WI38 (cell line): Measurements from ENCODE around the gene SUSD2.
"Not testable (repeated sequence)": the region's sequence is repeated elsewhere in the genome, so short reads cannot be mapped to it uniquely, and the experiment has no call there.

Experiments used
- H3K4me3 ChIP-seq: 2 replicates; pipeline ENCODE4 v1.5.1; 2011; ENCODE audit warnings: low read depth, mild to moderate bottlenecking, control low read depth, low read length
- TF ChIP-seq, protein P1 (sequence below): IDR thresholded peaks from 2 replicates; pipeline ENCODE4 v1.5.1; 2012; ENCODE audit warnings: low read depth, mild to moderate bottlenecking, control low read depth, low read length

The SUSD2 gene

DNA sequence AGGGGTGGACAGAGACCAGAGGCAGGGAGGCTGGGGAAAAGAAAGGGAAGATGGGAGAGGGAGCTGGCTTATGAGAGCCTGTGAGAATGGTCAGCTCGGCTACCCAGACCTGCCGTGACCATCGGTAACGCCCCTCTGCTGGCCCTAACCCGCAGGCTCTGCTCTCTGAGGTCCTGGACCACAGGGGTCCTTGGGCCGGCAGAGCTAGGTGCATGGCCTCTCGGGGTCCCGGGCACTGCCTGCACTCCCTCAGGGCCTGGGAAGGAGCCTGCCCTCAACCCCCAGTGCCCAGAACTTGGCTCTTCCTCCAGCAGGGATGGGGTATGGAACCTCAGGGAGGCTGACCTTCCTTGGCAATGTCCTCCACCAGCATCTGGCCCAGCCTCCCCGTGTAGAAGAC, 50.4 kb downstream of the SUSD2 start:
- no peak overlapping the region for H3K4me3 ChIP-seq
- TF ChIP-seq, protein P1, sequence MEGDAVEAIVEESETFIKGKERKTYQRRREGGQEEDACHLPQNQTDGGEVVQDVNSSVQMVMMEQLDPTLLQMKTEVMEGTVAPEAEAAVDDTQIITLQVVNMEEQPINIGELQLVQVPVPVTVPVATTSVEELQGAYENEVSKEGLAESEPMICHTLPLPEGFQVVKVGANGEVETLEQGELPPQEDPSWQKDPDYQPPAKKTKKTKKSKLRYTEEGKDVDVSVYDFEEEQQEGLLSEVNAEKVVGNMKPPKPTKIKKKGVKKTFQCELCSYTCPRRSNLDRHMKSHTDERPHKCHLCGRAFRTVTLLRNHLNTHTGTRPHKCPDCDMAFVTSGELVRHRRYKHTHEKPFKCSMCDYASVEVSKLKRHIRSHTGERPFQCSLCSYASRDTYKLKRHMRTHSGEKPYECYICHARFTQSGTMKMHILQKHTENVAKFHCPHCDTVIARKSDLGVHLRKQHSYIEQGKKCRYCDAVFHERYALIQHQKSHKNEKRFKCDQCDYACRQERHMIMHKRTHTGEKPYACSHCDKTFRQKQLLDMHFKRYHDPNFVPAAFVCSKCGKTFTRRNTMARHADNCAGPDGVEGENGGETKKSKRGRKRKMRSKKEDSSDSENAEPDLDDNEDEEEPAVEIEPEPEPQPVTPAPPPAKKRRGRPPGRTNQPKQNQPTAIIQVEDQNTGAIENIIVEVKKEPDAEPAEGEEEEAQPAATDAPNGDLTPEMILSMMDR, result no peak

DNA sequence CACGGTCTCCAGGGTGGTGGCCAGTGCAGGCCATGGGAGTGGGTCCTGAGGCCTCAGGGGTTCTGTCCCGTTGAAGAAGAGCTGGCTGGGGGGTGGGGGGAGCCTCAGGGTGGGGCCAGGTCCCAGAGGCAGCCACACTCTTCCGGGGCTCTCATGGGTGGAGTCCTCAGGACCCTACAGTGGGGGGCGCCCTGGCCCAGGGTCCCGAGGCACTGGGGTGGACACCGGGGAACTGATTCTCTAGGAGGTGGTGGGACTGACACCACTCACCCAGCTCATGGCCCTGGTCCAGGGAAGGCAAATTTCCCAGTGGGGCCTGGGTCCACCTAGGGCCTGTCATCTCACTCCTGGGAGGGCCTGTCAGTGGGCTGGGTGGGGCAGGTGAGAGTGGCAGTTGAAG, 50.8 kb downstream of the SUSD2 start:
- TF ChIP-seq, protein P1, result no peak
- no peak overlapping the region for H3K4me3 ChIP-seq

DNA sequence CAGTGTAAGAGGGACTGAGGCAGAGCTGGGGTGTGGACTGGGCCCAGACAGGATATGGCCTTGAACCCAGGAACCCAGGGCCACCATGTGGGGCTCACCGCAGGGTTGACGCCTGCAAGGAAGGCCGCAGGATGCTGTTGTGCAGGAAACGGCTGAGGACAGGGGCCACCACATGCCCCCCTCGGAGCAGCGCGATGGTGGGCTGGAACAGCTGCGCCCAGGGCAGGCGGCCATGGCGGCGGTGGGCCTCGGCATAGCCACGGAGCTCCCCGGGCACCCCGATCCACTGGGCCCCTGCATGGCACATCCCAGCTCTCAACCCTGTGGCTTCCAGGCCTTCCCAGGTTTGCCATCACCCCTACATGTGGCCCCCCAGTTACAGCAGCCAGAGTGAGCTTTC, 51.4 kb downstream of the SUSD2 start:
- TF ChIP-seq, protein P1, result no peak
- H3K4me3 ChIP-seq, result no peak overlapping the region

DNA sequence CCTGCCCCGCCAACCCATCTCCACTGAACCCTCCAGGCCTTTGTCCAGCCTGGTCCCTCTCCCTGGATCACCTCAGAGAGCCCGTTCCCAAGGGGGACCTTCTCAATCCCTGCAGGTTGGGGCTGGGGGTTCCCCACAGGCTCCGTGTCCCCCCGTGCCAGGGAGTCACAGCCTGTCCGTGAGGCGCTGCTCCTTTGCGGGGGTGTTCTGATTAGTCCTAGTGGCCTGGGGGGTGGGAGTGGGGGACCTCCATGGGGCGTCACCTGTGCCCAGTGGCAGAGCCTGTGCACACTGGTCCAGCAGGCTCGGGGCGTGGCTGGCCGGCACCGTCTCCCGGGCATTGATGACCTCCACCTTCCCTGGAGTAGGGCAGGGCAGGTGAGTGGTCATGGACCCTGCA, 51.9 kb downstream of the SUSD2 start:
- TF ChIP-seq, protein P1, result no peak
- H3K4me3 ChIP-seq, result no peak overlapping the region

DNA sequence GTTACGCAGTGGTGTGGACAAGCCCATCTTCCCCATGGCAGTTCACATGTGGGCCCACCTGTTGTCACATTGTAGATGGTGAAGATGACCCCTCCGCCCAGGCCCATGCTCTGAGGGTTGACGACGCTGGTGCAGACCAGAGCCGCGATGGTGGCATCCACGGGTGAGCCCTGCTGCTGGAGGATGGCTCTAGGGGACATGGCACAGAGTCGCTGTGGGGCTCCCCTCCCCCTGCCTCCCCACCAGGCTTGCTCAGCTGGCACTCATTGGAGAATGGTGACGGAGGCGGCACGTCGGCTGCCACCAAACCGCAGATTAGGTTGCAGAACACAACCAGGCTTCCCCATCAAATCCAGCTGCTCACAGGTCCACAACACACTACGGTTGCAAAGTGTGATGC, 52.5 kb downstream of the SUSD2 start:
- no peak overlapping the region for H3K4me3 ChIP-seq
- TF ChIP-seq, protein P1, result no peak

DNA sequence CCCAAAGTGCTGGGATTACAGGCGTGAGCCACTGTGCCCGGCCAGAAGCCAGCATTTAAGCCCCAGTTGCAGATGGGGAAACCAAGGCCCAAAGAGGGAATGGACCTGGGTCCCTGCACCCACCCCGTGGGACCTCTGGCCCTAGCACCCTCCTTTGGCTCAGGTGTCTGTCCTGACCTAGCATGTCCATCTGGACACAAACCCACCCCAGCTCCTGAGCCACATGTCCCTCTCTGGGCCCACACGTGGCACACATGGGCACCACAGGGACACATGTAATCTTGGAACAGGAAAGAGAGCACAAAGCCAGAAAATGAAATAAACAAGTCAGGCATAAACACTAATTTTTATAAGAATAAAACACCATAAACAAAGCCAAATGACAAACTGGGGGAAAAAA, 54.0 kb downstream of the SUSD2 start:
- no peak overlapping the region for H3K4me3 ChIP-seq
- TF ChIP-seq, protein P1, result no peak

DNA sequence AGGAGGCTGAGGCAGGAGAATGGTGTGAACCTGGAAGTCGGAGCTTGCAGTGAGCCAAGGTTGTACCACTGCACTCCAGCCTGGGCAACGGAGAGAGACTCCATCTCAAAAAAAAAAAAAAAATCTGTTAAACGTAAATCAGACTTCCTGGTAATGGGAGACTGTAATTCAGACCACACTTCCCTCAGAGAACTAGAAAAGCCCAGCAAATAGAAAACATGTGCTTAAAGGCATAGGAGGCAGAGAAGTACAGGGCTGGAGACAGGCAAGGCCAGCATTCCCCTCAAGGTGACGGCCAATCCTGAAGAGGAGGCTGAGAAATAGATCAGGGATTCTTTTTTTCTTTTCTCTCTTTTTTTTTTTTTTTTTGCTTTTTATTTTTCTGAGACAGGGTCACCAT, 55.4 kb downstream of the SUSD2 start:
- TF ChIP-seq, protein P1, result no peak
- no peak overlapping the region for H3K4me3 ChIP-seq

DNA sequence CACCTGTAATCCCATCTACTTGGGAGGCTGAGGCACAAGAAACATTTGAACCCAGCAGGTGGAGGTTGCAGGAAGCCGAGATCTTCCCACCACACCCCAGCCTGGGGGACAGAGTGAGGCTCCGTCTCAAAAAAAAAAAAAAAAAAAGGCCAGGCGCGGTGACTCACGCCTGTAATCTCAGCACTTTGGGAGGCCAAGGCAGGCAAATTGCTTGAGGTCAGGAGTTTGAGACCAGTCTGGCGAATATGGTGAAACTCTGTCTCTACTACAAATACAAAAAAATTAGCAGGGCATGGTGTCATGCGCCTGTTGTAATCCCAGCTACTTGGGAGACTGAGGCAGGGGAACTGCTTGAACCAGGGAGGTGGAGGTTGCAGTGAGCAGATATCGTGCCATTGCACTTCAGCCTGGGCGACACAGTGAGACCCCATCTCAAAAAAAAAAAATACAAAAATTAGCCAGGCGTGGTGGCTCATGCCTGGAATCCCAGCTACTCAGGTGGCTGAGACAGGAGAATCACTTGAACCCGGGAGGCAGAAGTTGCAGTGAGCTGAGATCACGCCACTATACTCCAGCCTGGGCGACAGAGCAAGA, 56.9 kb downstream of the SUSD2 start:
- not testable (repeated sequence) for H3K4me3 ChIP-seq
